ENCODE data around the gene ATP5F1B.
A peak's percentile ranks its signal among the peaks of the same experiment; 100 is the strongest.
"Not testable (repeated sequence)": the region's sequence is repeated elsewhere in the genome, so short reads cannot be mapped to it uniquely, and the experiment has no call there.

Gene ATP5F1B

GRCh38 chr12:56653781-56654180 lies 8.0 kb upstream of the ATP5F1B start:
- 78% methylated on average over 4 of the region's 5 CpGs for WGBS (ENCODE audit: insufficient coverage)
- POLR2A ChIA-PET; H3K27me3 ChIP-seq (replicated peaks in 2 of 5; ENCODE audit: control insufficient read depth in 4 of 5, insufficient read depth in 5 of 5, low read length in 4 of 5); H3K9me3 ChIP-seq (ENCODE audit: control extremely low read depth in 1 of 5, control insufficient read depth in 4 of 5, insufficient read depth in 2 of 5, low read depth in 1 of 5, low read length in 4 of 5); H3K4me3 ChIP-seq (ENCODE audit: control insufficient read depth in 1 of 7, extremely low read depth in 1 of 7, insufficient read depth in 4 of 7, low read depth in 2 of 7, low read length in 6 of 7); H3K4me1 ChIP-seq (ENCODE audit: control extremely low read depth in 1 of 4, control insufficient read depth in 4 of 4, insufficient read depth in 4 of 4, low read length in 3 of 4); CTCF ChIA-PET; H3K27ac ChIP-seq (ENCODE audit: insufficient read depth in 1 of 2, low read depth in 1 of 2, low read length in 2 of 2, poor library complexity in 1 of 2, severe bottlenecking in 2 of 2); DNase-seq; H3K36me3 ChIP-seq (ENCODE audit: control insufficient read depth in 4 of 4, insufficient read depth in 4 of 4, low read length in 3 of 4): not testable (repeated sequence)

GRCh38 chr12:56648023-56648422 lies 2.2 kb upstream of the ATP5F1B start:
- ChIA-PET POLR2A (interaction anchor here (0.6 kb wide), 1 partner anchor 215 kb away, joined by 4 read pairs; no protein-coding TSS in a partner anchor), CTCF (interaction anchor here (1.0 to 1.1 kb wide), 2 partner anchors 11 kb away, joined by 3 to 4 read pairs; no protein-coding TSS in a partner anchor)
- Histone ChIP-seq H3K36me3 (ENCODE audit: control insufficient read depth in 4 of 4, insufficient read depth in 4 of 4, low read length in 3 of 4) (peaks cover 5 to 20% (median 9%) of the 10 kb centered on the region in 4 experiments), H3K4me1 (ENCODE audit: control extremely low read depth in 1 of 4, control insufficient read depth in 4 of 4, insufficient read depth in 4 of 4, low read length in 3 of 4) (peaks cover 13 to 26% (median 22%) of the 10 kb centered on the region in 4 experiments)
- H3K27me3 ChIP-seq (replicated peaks in 2 of 5; ENCODE audit: control insufficient read depth in 4 of 5, insufficient read depth in 5 of 5, low read length in 4 of 5); DNase-seq; H3K4me3 ChIP-seq (ENCODE audit: control insufficient read depth in 1 of 7, extremely low read depth in 1 of 7, insufficient read depth in 4 of 7, low read depth in 2 of 7, low read length in 6 of 7); H3K27ac ChIP-seq (ENCODE audit: insufficient read depth in 1 of 2, low read depth in 1 of 2, low read length in 2 of 2, poor library complexity in 1 of 2, severe bottlenecking in 2 of 2); H3K9me3 ChIP-seq (ENCODE audit: control extremely low read depth in 1 of 5, control insufficient read depth in 4 of 5, insufficient read depth in 2 of 5, low read depth in 1 of 5, low read length in 4 of 5): not testable (repeated sequence)
- WGBS (ENCODE audit: insufficient coverage), result 98% methylated on average over 8 of the region's 9 CpGs

- H3K36me3 ChIP-seq (ENCODE audit: control insufficient read depth in 4 of 4, insufficient read depth in 4 of 4, low read length in 3 of 4), result peaks cover 8 to 45% (median 25%) of the 10 kb centered on the region in 4 experiments
- no peaks in the 10 kb centered on the region for H3K9me3 ChIP-seq (ENCODE audit: control extremely low read depth in 1 of 5, control insufficient read depth in 4 of 5, insufficient read depth in 2 of 5, low read depth in 1 of 5, low read length in 4 of 5)
- peak overlapping the region; percentile 95 to 97 for H3K27ac ChIP-seq (ENCODE audit: insufficient read depth in 1 of 2, low read depth in 1 of 2, low read length in 2 of 2, poor library complexity in 1 of 2, severe bottlenecking in 2 of 2)
- 2% methylated on average over 24 of the region's 29 CpGs for WGBS (ENCODE audit: insufficient coverage)
- H3K27me3 ChIP-seq (replicated peaks in 2 of 5; ENCODE audit: control insufficient read depth in 4 of 5, insufficient read depth in 5 of 5, low read length in 4 of 5), result no peaks in the 10 kb centered on the region
- no peak for DNase-seq
- H3K4me1 ChIP-seq (ENCODE audit: control extremely low read depth in 1 of 4, control insufficient read depth in 4 of 4, insufficient read depth in 4 of 4, low read length in 3 of 4), result peaks cover 13 to 26% (median 22%) of the 10 kb centered on the region in 4 experiments
- CTCF ChIA-PET, result interaction anchor here (1.3 to 1.7 kb wide), 2 partner anchors 9 to 45 kb away, joined by 3 to 10 read pairs; no protein-coding TSS in a partner anchor
- H3K4me3 ChIP-seq (ENCODE audit: control insufficient read depth in 1 of 7, extremely low read depth in 1 of 7, insufficient read depth in 4 of 7, low read depth in 2 of 7, low read length in 6 of 7), result peak overlapping the region; percentile 88 to 100 (median 97)
- POLR2A ChIA-PET, result interaction anchor here (1.1 to 2.4 kb wide), 4 partner anchors 8 to 17 kb away, joined by 3 to 10 read pairs (median 4); no protein-coding TSS in a partner anchor
Observed at GRCh38 chr12:56645201-56645716, 525 bp downstream of the ATP5F1B start.

GRCh38 chr12:56644654-56645053 lies 1.1 kb downstream of the ATP5F1B start:
- CTCF ChIA-PET, result interaction anchor here (1.3 to 1.7 kb wide), 2 partner anchors 8 to 44 kb away, joined by 3 to 10 read pairs; no protein-coding TSS in a partner anchor

GRCh38 chr12:56641219-56641618 lies 4.6 kb downstream of the ATP5F1B start:
- Histone ChIP-seq H3K27me3 (replicated peaks in 2 of 5; ENCODE audit: control insufficient read depth in 4 of 5, insufficient read depth in 5 of 5, low read length in 4 of 5) (no peaks in the 10 kb centered on the region), H3K4me1 (ENCODE audit: control extremely low read depth in 1 of 4, control insufficient read depth in 4 of 4, insufficient read depth in 4 of 4, low read length in 3 of 4) (peaks cover 14 to 41% (median 27%) of the 10 kb centered on the region in 4 experiments), H3K36me3 (ENCODE audit: control insufficient read depth in 4 of 4, insufficient read depth in 4 of 4, low read length in 3 of 4) (peaks cover 27 to 74% (median 46%) of the 10 kb centered on the region in 4 experiments), H3K27ac (ENCODE audit: insufficient read depth in 1 of 2, low read depth in 1 of 2, low read length in 2 of 2, poor library complexity in 1 of 2, severe bottlenecking in 2 of 2) (no peak overlapping the region), H3K9me3 (ENCODE audit: control extremely low read depth in 1 of 5, control insufficient read depth in 4 of 5, insufficient read depth in 2 of 5, low read depth in 1 of 5, low read length in 4 of 5) (no peaks in the 10 kb centered on the region), H3K4me3 (ENCODE audit: control insufficient read depth in 1 of 7, extremely low read depth in 1 of 7, insufficient read depth in 4 of 7, low read depth in 2 of 7, low read length in 6 of 7) (no peak overlapping the region)
- 100% methylated on average over 1 of the region's 6 CpGs for WGBS (ENCODE audit: insufficient coverage)
- CTCF ChIA-PET, result no interaction called here
- POLR2A ChIA-PET, result no interaction called here
- DNase-seq, result no peak

More at GRCh38 chr12:56644654-56645053, 1.1 kb downstream of the ATP5F1B start:
- Histone ChIP-seq H3K27me3 (replicated peaks in 2 of 5; ENCODE audit: control insufficient read depth in 4 of 5, insufficient read depth in 5 of 5, low read length in 4 of 5) (no peaks in the 10 kb centered on the region), H3K36me3 (ENCODE audit: control insufficient read depth in 4 of 4, insufficient read depth in 4 of 4, low read length in 3 of 4) (peaks cover 13 to 50% (median 28%) of the 10 kb centered on the region in 4 experiments), H3K4me1 (ENCODE audit: control extremely low read depth in 1 of 4, control insufficient read depth in 4 of 4, insufficient read depth in 4 of 4, low read length in 3 of 4) (peaks cover 13 to 26% (median 22%) of the 10 kb centered on the region in 4 experiments), H3K4me3 (ENCODE audit: control insufficient read depth in 1 of 7, extremely low read depth in 1 of 7, insufficient read depth in 4 of 7, low read depth in 2 of 7, low read length in 6 of 7) (peak overlapping the region in 6 of 7 experiments; percentile 88 to 100 (median 96)), H3K9me3 (ENCODE audit: control extremely low read depth in 1 of 5, control insufficient read depth in 4 of 5, insufficient read depth in 2 of 5, low read depth in 1 of 5, low read length in 4 of 5) (no peaks in the 10 kb centered on the region), H3K27ac (ENCODE audit: insufficient read depth in 1 of 2, low read depth in 1 of 2, low read length in 2 of 2, poor library complexity in 1 of 2, severe bottlenecking in 2 of 2) (peak overlapping the region; percentile 95 to 97)
- POLR2A ChIA-PET, result interaction anchor here (1.1 to 2.4 kb wide), 2 partner anchors 8 to 10 kb away, joined by 4 to 10 read pairs; no protein-coding TSS in a partner anchor
- no peak for DNase-seq
- WGBS (ENCODE audit: insufficient coverage), result 66% methylated on average over 4 of the region's 4 CpGs

- Histone ChIP-seq H3K4me3 (ENCODE audit: control insufficient read depth in 1 of 7, extremely low read depth in 1 of 7, insufficient read depth in 4 of 7, low read depth in 2 of 7, low read length in 6 of 7) (no peak overlapping the region), H3K4me1 (ENCODE audit: control extremely low read depth in 1 of 4, control insufficient read depth in 4 of 4, insufficient read depth in 4 of 4, low read length in 3 of 4) (peaks cover 9 to 54% (median 41%) of the 10 kb centered on the region in 4 experiments), H3K27me3 (replicated peaks in 2 of 5; ENCODE audit: control insufficient read depth in 4 of 5, insufficient read depth in 5 of 5, low read length in 4 of 5) (no peaks in the 10 kb centered on the region), H3K9me3 (ENCODE audit: control extremely low read depth in 1 of 5, control insufficient read depth in 4 of 5, insufficient read depth in 2 of 5, low read depth in 1 of 5, low read length in 4 of 5) (no peaks in the 10 kb centered on the region), H3K27ac (ENCODE audit: insufficient read depth in 1 of 2, low read depth in 1 of 2, low read length in 2 of 2, poor library complexity in 1 of 2, severe bottlenecking in 2 of 2) (peak overlapping the region; percentile 13 to 55), H3K36me3 (ENCODE audit: control insufficient read depth in 4 of 4, insufficient read depth in 4 of 4, low read length in 3 of 4) (peaks cover 19 to 50% (median 34%) of the 10 kb centered on the region in 4 experiments)
- WGBS (ENCODE audit: insufficient coverage), result no CpG with 5 or more reads among the region's 2 CpGs
- ChIA-PET CTCF (interaction anchor here (1.5 to 3.4 kb wide), 3 partner anchors 9 to 47 kb away, joined by 3 to 20 read pairs (median 9); no protein-coding TSS in a partner anchor), POLR2A (no interaction called here)
- no peak for DNase-seq
Observed at GRCh38 chr12:56637621-56638020, 8.2 kb downstream of the ATP5F1B start.
